GF-D8 (cell line): ENCODE data around the gene ADAMTS19.
"Not testable (repeated sequence)": the region's sequence is repeated elsewhere in the genome, so short reads cannot be mapped to it uniquely, and the experiment has no call there.

Experiments used
- DNase-seq: peaks from one replicate; lab custom pipeline; 2025; lab: John Stamatoyannopoulos, UW

The ADAMTS19 gene

GRCh38 chr5:129459777-129460671 lies at the start of gene ADAMTS19:
Gene ADAMTS19, plus strand, starts transcription at chr5:129460298. Its CDS starts 94 bp downstream, at chr5:129460392.
- no peak for DNase-seq

- DNase-seq = no peak
Observed at GRCh38 chr5:129410488-129410887, 49.6 kb upstream of the ADAMTS19 start.

GRCh38 chr5:129412721-129413120 lies 47.4 kb upstream of the ADAMTS19 start:
- no peak for DNase-seq

- no peak for DNase-seq
Observed at GRCh38 chr5:129413570-129413969, 46.5 kb upstream of the ADAMTS19 start.

GRCh38 chr5:129419292-129419691 lies 40.8 kb upstream of the ADAMTS19 start:
- no peak for DNase-seq

GRCh38 chr5:129425031-129425430 lies 35.1 kb upstream of the ADAMTS19 start:
- DNase-seq = no peak

- DNase-seq = no peak
Observed at GRCh38 chr5:129426071-129426470, 34.0 kb upstream of the ADAMTS19 start.

- DNase-seq = not testable (repeated sequence)
Observed at GRCh38 chr5:129428636-129429035, 31.5 kb upstream of the ADAMTS19 start.

- DNase-seq = no peak
Observed at GRCh38 chr5:129431406-129431805, 28.7 kb upstream of the ADAMTS19 start.

- DNase-seq = no peak
Observed at GRCh38 chr5:129438322-129438721, 21.8 kb upstream of the ADAMTS19 start.

- DNase-seq = no peak
Observed at GRCh38 chr5:129440424-129440823, 19.7 kb upstream of the ADAMTS19 start.

GRCh38 chr5:129441096-129441495 lies 19.0 kb upstream of the ADAMTS19 start:
- no peak for DNase-seq

- DNase-seq = no peak
Observed at GRCh38 chr5:129445379-129445778, 14.7 kb upstream of the ADAMTS19 start.

GRCh38 chr5:129447968-129448367 lies 12.1 kb upstream of the ADAMTS19 start:
- no peak for DNase-seq

- DNase-seq = no peak
Observed at GRCh38 chr5:129448654-129449053, 11.4 kb upstream of the ADAMTS19 start.

GRCh38 chr5:129454461-129454860 lies 5.6 kb upstream of the ADAMTS19 start:
- DNase-seq = no peak

GRCh38 chr5:129459450-129459776 lies 685 bp upstream of the ADAMTS19 start:
- no peak for DNase-seq

GRCh38 chr5:129460672-129460935 lies 506 bp downstream of the ADAMTS19 start:
- DNase-seq = no peak

- DNase-seq = no peak
Observed at GRCh38 chr5:129460936-129461710, 1.0 kb downstream of the ADAMTS19 start.

- DNase-seq = no peak
Observed at GRCh38 chr5:129461711-129462332, 1.7 kb downstream of the ADAMTS19 start.

- no peak for DNase-seq
Observed at GRCh38 chr5:129465776-129466344, 5.8 kb downstream of the ADAMTS19 start.

GRCh38 chr5:129474544-129474943 lies 14.4 kb downstream of the ADAMTS19 start:
- no peak for DNase-seq

- DNase-seq = no peak
Observed at GRCh38 chr5:129476751-129477150, 16.7 kb downstream of the ADAMTS19 start.
